Pancreas (tissue), 10 donors: Measurements from ENCODE around the gene C1GALT1. TPM values are rescaled to one million over a fixed set of nuclear protein-coding genes. Genes with fewer than 3 reads are reported as not detected.
A peak's percentile ranks its signal among the peaks of the same experiment; 100 is the strongest.

Source experiments
- ATAC-seq, 4 donors: fragments of 200-7000 bp; cut with Tn5 transposase; one replicate each; pipeline versions ENCODE4 v1.8.0 to v1.9.1; 2020; ENCODE audit warnings: mild to moderate bottlenecking in 4 of 4, moderate library complexity in 4 of 4
- DNase-seq, 6 donors: peaks; one replicate each; pipeline ENCODE4 v3.0.0-alpha.2; 2020
- FAIRE-seq: peaks from 2 replicates; lab custom pipeline; 2012; peaks lifted over from hg19 to GRCh38; lab: Jason Lieb, UNC
- H3K27ac ChIP-seq, 4 donors: fragments of 200-600 bp; sonication (generic); 1 replicate in 3 of 4; 2 replicates in 1 of 4; pipeline versions ENCODE4 v1.5.0 to v1.8.0; 2020
- H3K27me3 ChIP-seq, 4 donors: fragments of 200-600 bp; one replicate each; pipeline ENCODE4 v1.8.0; 2021
- H3K36me3 ChIP-seq, 3 donors: fragments of 200-600 bp; sonication (generic) in 1 of 3; one replicate each; pipeline versions ENCODE4 v1.5.0 to v1.8.0; 2020 to 2021
- H3K4me1 ChIP-seq, 3 donors: fragments of 200-600 bp; one replicate each; pipeline ENCODE4 v1.8.0; 2021
- H3K4me3 ChIP-seq, 4 donors: fragments of 200-600 bp; sonication (generic) in 2 of 4; one replicate each; pipeline versions ENCODE4 v1.5.0 to v1.8.0; 2020 to 2021
- H3K9me3 ChIP-seq, 4 donors: fragments of 200-600 bp; one replicate each; pipeline ENCODE4 v1.8.0; 2021
- WGBS, 2 donors: extraction: QIAGEN DNeasy Blood & Tissue Kit; methylation state at CpG; one replicate each; pipeline ENCODE4 v1.1.7; 2013; 5-methylcytosine and 5-hydroxymethylcytosine counted together
- intact Hi-C, 3 donors: fragments of 100-400 bp; cut with DNase I; formaldehyde crosslinking; loops; one replicate each; pipeline versions ENCODE4 v1.11.1 to v1.14.2; 2022
- polyA plus RNA-seq, 2 donors: library from polyadenylated mRNA; stranded (reverse); fragments of 200-250 nt; gene quantifications; one replicate each; pipeline ENCODE4 v1.2.3, GENCODE V29; 2013
- total RNA-seq, 6 donors: library from RNA; stranded (reverse); fragmentation: NEBNext Ultra II Directional in 4 of 6; extraction: Animal tissue kit (Norgen Biotek cat#: 25700) in 4 of 6; gene quantifications; one replicate each; pipeline versions ENCODE4 v1.2.1 to v1.2.4, GENCODE V29; 2021 to 2023
- TF ChIP-seq, protein P1 (sequence below), 4 donors: fragments of 200-600 bp; sonication (generic) in 3 of 4; IDR thresholded peaks; one replicate each; pipeline versions ENCODE4 v1.5.0 to v1.8.0; 2021; ENCODE audit warnings: antibody characterized with exemption in 4 of 4
- donor health status: healthy with polysubstance abuse.
- donor health status: DM: no; HTN: no; CAD: no; lungs with moderate emphysema.
- donor health status: DM: no; HTN: no; CAD: no.
- donor health status: control.
- donor health status: control.
- donor health status: Bipolar disorder and iron deficiency.
- donor health status: DM: yes; HTN: yes; CAD: no.
- donor health status: DM: no; HTN: no; CAD: no.
- donor health status: DM: no; HTN: no; CAD: no.
- donor health status: DM: yes; HTN: yes; CAD: no.

C1GALT1 gene
- total and polyA plus RNA-seq, 8 donors = 3.2 to 14.5 (median 7.0) TPM

DNA sequence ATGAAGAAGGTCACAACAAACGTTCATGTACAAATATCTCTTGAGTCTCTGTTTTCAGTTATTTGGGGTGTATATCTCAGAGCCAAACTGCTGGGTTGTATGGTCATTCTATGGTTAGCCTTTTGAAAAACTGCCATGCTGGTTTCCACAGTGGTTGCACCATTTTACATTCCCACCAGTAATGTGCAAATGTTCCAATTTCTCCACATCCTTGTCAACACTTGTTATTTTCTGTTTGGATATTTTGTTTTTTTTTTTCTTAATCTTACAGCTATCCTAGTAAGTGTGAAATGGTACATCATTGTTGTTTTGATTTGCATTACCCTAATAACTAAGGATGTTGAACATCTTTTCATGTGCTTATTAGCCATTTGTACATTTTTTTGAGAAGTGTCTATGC is 13.0 kb upstream of the C1GALT1 start:
- Histone ChIP-seq H3K4me3 (no peak overlapping the region), H3K27ac (no peak overlapping the region), H3K4me1 (peaks cover 5 to 17% (median 9%) of the 10 kb centered on the region in 3 donors), H3K36me3 (no peaks in the 10 kb centered on the region), H3K27me3 (no peaks in the 10 kb centered on the region), H3K9me3 (no peaks in the 10 kb centered on the region)
- ATAC-seq = no peak
- no peak for DNase-seq
- intact Hi-C loops = no loop called here
- no peak for FAIRE-seq
- TF ChIP-seq, protein P1, sequence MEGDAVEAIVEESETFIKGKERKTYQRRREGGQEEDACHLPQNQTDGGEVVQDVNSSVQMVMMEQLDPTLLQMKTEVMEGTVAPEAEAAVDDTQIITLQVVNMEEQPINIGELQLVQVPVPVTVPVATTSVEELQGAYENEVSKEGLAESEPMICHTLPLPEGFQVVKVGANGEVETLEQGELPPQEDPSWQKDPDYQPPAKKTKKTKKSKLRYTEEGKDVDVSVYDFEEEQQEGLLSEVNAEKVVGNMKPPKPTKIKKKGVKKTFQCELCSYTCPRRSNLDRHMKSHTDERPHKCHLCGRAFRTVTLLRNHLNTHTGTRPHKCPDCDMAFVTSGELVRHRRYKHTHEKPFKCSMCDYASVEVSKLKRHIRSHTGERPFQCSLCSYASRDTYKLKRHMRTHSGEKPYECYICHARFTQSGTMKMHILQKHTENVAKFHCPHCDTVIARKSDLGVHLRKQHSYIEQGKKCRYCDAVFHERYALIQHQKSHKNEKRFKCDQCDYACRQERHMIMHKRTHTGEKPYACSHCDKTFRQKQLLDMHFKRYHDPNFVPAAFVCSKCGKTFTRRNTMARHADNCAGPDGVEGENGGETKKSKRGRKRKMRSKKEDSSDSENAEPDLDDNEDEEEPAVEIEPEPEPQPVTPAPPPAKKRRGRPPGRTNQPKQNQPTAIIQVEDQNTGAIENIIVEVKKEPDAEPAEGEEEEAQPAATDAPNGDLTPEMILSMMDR (IDR thresholded peaks at IDR 0.05) = no peak
- 68 to 70% methylated on average over 1 of the region's 1 CpG for WGBS, 2 donors

GRCh38 chr7:7173956-7174632 is 8.2 kb upstream of the C1GALT1 start:
- Histone ChIP-seq H3K9me3 (no peaks in the 10 kb centered on the region), H3K27ac (no peak overlapping the region), H3K4me1 (peaks cover 0 to 11% (median 0%) of the 10 kb centered on the region in 3 donors), H3K4me3 (no peak overlapping the region), H3K27me3 (no peaks in the 10 kb centered on the region), H3K36me3 (no peaks in the 10 kb centered on the region)
- no peak for ATAC-seq
- intact Hi-C loops = no loop called here
- FAIRE-seq = no peak
- TF ChIP-seq, protein P1 (IDR thresholded peaks at IDR 0.05) = no peak
- 83 to 84% methylated on average over 6 of the region's 6 CpGs for WGBS, 2 donors
- no peak for DNase-seq

DNA sequence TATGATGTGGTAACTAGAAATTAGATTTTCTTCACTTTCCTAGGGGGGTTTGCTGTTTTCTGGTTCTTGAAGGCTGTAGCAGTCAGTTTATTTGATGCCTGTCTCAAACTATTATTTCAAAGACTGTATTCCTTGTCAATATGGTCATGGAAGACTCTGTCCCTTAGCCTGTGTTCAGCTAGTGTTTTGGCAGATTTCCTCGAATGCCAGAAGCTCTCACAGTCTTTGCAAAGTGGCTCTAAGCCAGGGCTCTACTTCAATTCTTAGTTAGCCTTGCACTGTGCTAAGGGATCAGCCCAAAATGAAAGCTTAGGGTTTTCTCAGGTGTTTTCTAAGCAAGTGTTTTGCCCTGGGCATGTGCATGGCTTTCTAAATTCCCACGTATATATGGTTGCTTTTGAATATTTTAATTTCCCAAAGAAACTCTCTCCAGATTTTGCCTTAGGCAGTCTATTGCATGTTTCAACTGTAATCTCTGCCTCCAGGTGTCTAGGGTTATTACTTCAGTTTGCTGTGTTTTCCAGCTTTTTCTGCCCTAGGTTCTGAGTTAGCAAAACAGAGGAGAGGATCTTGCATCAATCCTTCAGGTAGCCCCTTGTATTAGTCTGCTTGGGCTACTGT is 7.2 kb upstream of the C1GALT1 start:
- Histone ChIP-seq H3K9me3 (no peaks in the 10 kb centered on the region), H3K4me1 (peaks cover 0 to 11% (median 0%) of the 10 kb centered on the region in 3 donors), H3K27ac (no peak overlapping the region), H3K36me3 (no peaks in the 10 kb centered on the region), H3K27me3 (no peaks in the 10 kb centered on the region), H3K4me3 (no peak overlapping the region)
- DNase-seq (no peak), ATAC-seq (peak in 1 of 4 donors; percentile 19), FAIRE-seq (no peak)
- TF ChIP-seq, protein P1 (IDR thresholded peaks at IDR 0.05) = no peak
- intact Hi-C loops = no loop called here
- WGBS, 2 donors = 46 to 48% methylated on average over 2 of the region's 2 CpGs

DNA sequence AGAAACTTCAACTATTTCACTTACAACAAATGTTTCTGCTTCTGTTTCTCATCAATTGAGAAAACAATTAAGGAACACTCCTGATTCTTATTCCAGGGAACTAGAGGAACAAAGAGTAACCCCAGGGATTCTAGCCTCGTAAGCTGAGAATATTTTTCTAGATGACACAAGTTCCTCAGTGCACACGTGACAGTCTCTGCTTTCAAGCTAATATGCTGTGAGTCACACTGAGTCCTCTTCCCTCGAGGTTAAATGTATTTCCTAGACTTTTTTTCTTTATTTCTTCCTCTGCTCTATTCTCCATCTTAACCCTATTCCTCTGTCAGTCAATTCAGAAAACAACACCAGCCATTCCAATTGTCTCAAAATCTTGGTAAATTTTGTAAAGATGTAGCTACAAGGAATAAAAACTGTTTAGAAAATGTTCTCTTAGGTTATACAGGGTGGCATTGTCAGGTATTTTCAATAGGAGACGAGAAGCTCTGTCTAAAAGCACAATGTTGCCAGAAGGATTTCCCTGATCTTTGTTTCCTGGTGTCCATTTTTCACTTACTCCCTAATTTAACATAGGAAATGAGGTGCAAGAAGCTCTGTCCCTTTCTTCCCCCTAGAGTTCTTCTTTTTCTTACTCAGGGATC is 5.8 kb upstream of the C1GALT1 start:
- Histone ChIP-seq H3K27me3 (no peaks in the 10 kb centered on the region), H3K4me1 (peaks cover 0 to 17% (median 0%) of the 10 kb centered on the region in 3 donors), H3K9me3 (no peaks in the 10 kb centered on the region), H3K27ac (peak overlapping the region in 2 of 4 donors; percentile 50 to 65), H3K36me3 (no peaks in the 10 kb centered on the region), H3K4me3 (no peak overlapping the region)
- WGBS, 2 donors = 45 to 52% methylated on average over 4 of the region's 4 CpGs
- intact Hi-C loops = no loop called here
- TF ChIP-seq, protein P1 (IDR thresholded peaks at IDR 0.05) = no peak
- ATAC-seq = peak; percentile 42 to 83 (median 68)
- no peak for FAIRE-seq
- DNase-seq = no peak
